GM18951 (cell line): ENCODE data around the gene IAH1.

ENCODE experiments used
- POLR2A ChIP-seq: IDR thresholded peaks from 4 replicates; pipeline ENCODE4 v1.6.1; 2011; ENCODE audit warnings: mild to moderate bottlenecking; ENCODE audit not compliant: insufficient read length, insufficient read depth; ENCODE audit errors: extremely low read depth
- in situ Hi-C: fragments of 300-500 bp; cut with MboI; formaldehyde crosslinking; loops from one replicate; pipeline ENCODE4 v1.12.0; 2022; ENCODE audit warnings: low sequenced_read_pairs, mixed read lengths, inconsistent platforms; ENCODE audit not compliant: unreplicated experiment

IAH1 gene

GRCh38 chr2:9462313-9462712 lies 12.0 kb upstream of the IAH1 start:
- TF ChIP-seq POLR2A = no peak
- in situ Hi-C loops = no loop called here

GRCh38 chr2:9462886-9463697 lies 11.3 kb upstream of the IAH1 start:
- no peak for TF ChIP-seq POLR2A

GRCh38 chr2:9463698-9464034 lies 10.7 kb upstream of the IAH1 start:
- in situ Hi-C loops = no loop called here
- no peak for TF ChIP-seq POLR2A

More at GRCh38 chr2:9462886-9463697, 11.3 kb upstream of the IAH1 start:
- in situ Hi-C loops = no loop called here

GRCh38 chr2:9465170-9465569 lies 9.2 kb upstream of the IAH1 start:
- TF ChIP-seq POLR2A = no peak
- in situ Hi-C loops = no loop called here

- TF ChIP-seq POLR2A = no peak
- in situ Hi-C loops = no loop called here
These were observed 8.1 kb upstream of the IAH1 start for GRCh38 chr2:9466147-9466683.

- TF ChIP-seq POLR2A = no peak
- in situ Hi-C loops = no loop called here
These were observed 6.7 kb upstream of the IAH1 start for GRCh38 chr2:9467687-9468086.

- no peak for TF ChIP-seq POLR2A
- in situ Hi-C loops = no loop called here
These were observed 3.1 kb upstream of the IAH1 start for GRCh38 chr2:9471206-9471605.

GRCh38 chr2:9472511-9472910 lies 1.8 kb upstream of the IAH1 start:
- in situ Hi-C loops = no loop called here
- TF ChIP-seq POLR2A = no peak

- in situ Hi-C loops = no loop called here
- TF ChIP-seq POLR2A = no peak
These were observed 905 bp upstream of the IAH1 start for GRCh38 chr2:9473308-9473984.

GRCh38 chr2:9473985-9474360 lies 378 bp upstream of the IAH1 start:
- no peak for TF ChIP-seq POLR2A
- in situ Hi-C loops = no loop called here

- no peak for TF ChIP-seq POLR2A
- in situ Hi-C loops = no loop called here
These were observed 3.6 kb downstream of the IAH1 start for GRCh38 chr2:9477914-9478313.

- in situ Hi-C loops = no loop called here
- TF ChIP-seq POLR2A = no peak
These were observed 4.2 kb downstream of the IAH1 start for GRCh38 chr2:9478526-9478925.

GRCh38 chr2:9480157-9480556 lies 5.8 kb downstream of the IAH1 start:
- in situ Hi-C loops = no loop called here
- no peak for TF ChIP-seq POLR2A

GRCh38 chr2:9483107-9483506 lies 8.8 kb downstream of the IAH1 start:
- TF ChIP-seq POLR2A = no peak
- in situ Hi-C loops = no loop called here

GRCh38 chr2:9484533-9484932 lies 10.2 kb downstream of the IAH1 start:
- TF ChIP-seq POLR2A = no peak
- in situ Hi-C loops = no loop called here
